Endodermal cell (in vitro differentiated cells): Measurements from ENCODE around the gene MSLN. TPM values are rescaled to one million over a fixed set of nuclear protein-coding genes. Genes with fewer than 3 reads are reported as not detected.

Source experiments
- DNase-seq: peaks from one replicate; pipeline ENCODE4 v3.0.0-alpha.2; 2017
- H3K27ac ChIP-seq: 2 replicates; pipeline ENCODE4 v1.5.1; 2013; ENCODE audit warnings: mild to moderate bottlenecking, low read depth, low read length, moderate library complexity
- H3K27me3 ChIP-seq: 2 replicates; pipeline ENCODE4 v1.6.1; 2013; ENCODE audit warnings: mild to moderate bottlenecking, low read length, moderate library complexity; ENCODE audit not compliant: insufficient read depth, control insufficient read depth, poor library complexity, severe bottlenecking
- H3K36me3 ChIP-seq: 2 replicates; pipeline ENCODE4 v1.7.0; 2013; ENCODE audit warnings: mild to moderate bottlenecking, low read length, moderate library complexity; ENCODE audit not compliant: control insufficient read depth, insufficient read depth
- H3K4me1 ChIP-seq: one replicate; pipeline ENCODE4 v1.7.0; 2013; ENCODE audit warnings: low read length; ENCODE audit not compliant: control insufficient read depth, insufficient read depth
- H3K4me3 ChIP-seq: 2 replicates; pipeline ENCODE4 v1.5.1; 2013; ENCODE audit warnings: mild to moderate bottlenecking, low read length, moderate library complexity
- H3K9ac ChIP-seq: 2 replicates; pipeline ENCODE4 v1.6.1; 2013; ENCODE audit warnings: mild to moderate bottlenecking, low read length, moderate library complexity; ENCODE audit not compliant: poor library complexity, severe bottlenecking; ENCODE audit errors: extremely low read depth
- H3K9me3 ChIP-seq: 2 replicates; pipeline ENCODE4 v1.6.1; 2013; ENCODE audit warnings: mild to moderate bottlenecking, low read length, moderate library complexity; ENCODE audit not compliant: control insufficient read depth
- H3K27ac Mint-ChIP-seq: 2 replicates; pipeline ENCODE4 v1.8.0; 2020; ENCODE audit warnings: mixed read lengths
- H3K27me3 Mint-ChIP-seq: 2 replicates; pipeline ENCODE4 v1.8.0; 2021; ENCODE audit warnings: mild to moderate bottlenecking, mixed read lengths; ENCODE audit not compliant: insufficient read depth
- H3K36me3 Mint-ChIP-seq: 2 replicates; pipeline ENCODE4 v1.8.0; 2020; ENCODE audit warnings: low read depth, mixed read lengths
- H3K4me1 Mint-ChIP-seq: 2 replicates; pipeline ENCODE4 v1.8.0; 2020; ENCODE audit warnings: mixed read lengths
- H3K4me3 Mint-ChIP-seq: 2 replicates; pipeline ENCODE4 v1.8.0; 2020; ENCODE audit warnings: mild to moderate bottlenecking, moderate library complexity, mixed read lengths
- H3K9me3 Mint-ChIP-seq: 2 replicates; pipeline ENCODE4 v1.8.0; 2020; ENCODE audit warnings: mild to moderate bottlenecking, mixed read lengths
- CTCF ChIP-seq: fragments of 200-600 bp; sonication (generic); conservative IDR thresholded peaks from 2 replicates; pipeline ENCODE4 v1.5.0; 2021; ENCODE audit warnings: antibody characterized with exemption, mild to moderate bottlenecking
- WGBS, 2 experiments: methylation state at CpG; one replicate each; pipeline versions ENCODE4 v1.1.5 to v1.1.7; 2013; ENCODE audit warnings: missing lambda C conversion rate in 2 of 2, mixed read lengths in 1 of 2; ENCODE audit not compliant: insufficient coverage in 1 of 2, insufficient read length in 1 of 2; 5-methylcytosine and 5-hydroxymethylcytosine counted together
- total RNA-seq, 2 donors: library from RNA; stranded (reverse); fragmentation: NEBNext Ultra II Directional in 1 of 2; extraction: Animal tissue kit (Norgen Biotek cat#: 25700) in 1 of 2; gene quantifications; 2 replicates in 1 of 2; 3 replicates in 1 of 2; pipeline ENCODE4 v1.2.1, GENCODE V29; 2021

Gene MSLN
- total RNA-seq, 2 donors from 2014 or later, result 0.42 to 0.86 TPM

- Mint-ChIP-seq H3K36me3 (no peaks in the 10 kb centered on the region), H3K4me1 (peaks cover 9% of the 10 kb centered on the region), H3K9me3 (no peaks in the 10 kb centered on the region), H3K27ac (peak overlapping the region; percentile 84), H3K27me3 (peaks cover 8% of the 10 kb centered on the region), H3K4me3 (peak overlapping the region; percentile 67)
- 34 to 38% methylated on average over 4 to 16 of the region's 16 CpGs for WGBS, 2 experiments
- peak overlapping the region; percentile 59 for H3K9ac ChIP-seq
- H3K4me3 ChIP-seq, result peak overlapping the region; percentile 87
- TF ChIP-seq CTCF, result no peak
- H3K27ac ChIP-seq, result peak overlapping the region; percentile 76
- peaks cover 8% of the 10 kb centered on the region for H3K27me3 ChIP-seq
- peaks cover 8% of the 10 kb centered on the region for H3K4me1 ChIP-seq
- peak; percentile 63 for DNase-seq
- no peaks in the 10 kb centered on the region for H3K36me3 ChIP-seq
- no peaks in the 10 kb centered on the region for H3K9me3 ChIP-seq
Measured at GRCh38 chr16:719815-720446, 40.6 kb upstream of the MSLN start.

GRCh38 chr16:720447-720989, 40.0 kb upstream of the MSLN start:
- no peaks in the 10 kb centered on the region for H3K36me3 ChIP-seq
- H3K4me1 Mint-ChIP-seq, result peaks cover 9% of the 10 kb centered on the region
- H3K9me3 ChIP-seq, result no peaks in the 10 kb centered on the region
- peaks cover 8% of the 10 kb centered on the region for H3K4me1 ChIP-seq
- H3K36me3 Mint-ChIP-seq, result no peaks in the 10 kb centered on the region
- DNase-seq, result peak; percentile 88
- peak overlapping the region; percentile 88 for H3K27ac ChIP-seq
- 0% methylated on average over 12 to 38 of the region's 38 CpGs for WGBS, 2 experiments
- TF ChIP-seq CTCF, result peak; percentile 29
- H3K27ac Mint-ChIP-seq, result peak overlapping the region; percentile 84
- peak overlapping the region; percentile 67 for H3K4me3 Mint-ChIP-seq
- H3K27me3 Mint-ChIP-seq, result peaks cover 13% of the 10 kb centered on the region
- H3K27me3 ChIP-seq, result peaks cover 9% of the 10 kb centered on the region
- peak overlapping the region; percentile 59 for H3K9ac ChIP-seq
- H3K9me3 Mint-ChIP-seq, result no peaks in the 10 kb centered on the region
- peak overlapping the region; percentile 87 for H3K4me3 ChIP-seq

GRCh38 chr16:720990-721764, 39.4 kb upstream of the MSLN start, which contains the start of gene ANTKMT:
Gene ANTKMT, plus strand, starts transcription at chr16:721146. Its CDS starts 129 bp downstream, at chr16:721275.
- 11 to 12% methylated on average over 45 to 106 of the region's 106 CpGs for WGBS, 2 experiments
- no peaks in the 10 kb centered on the region for H3K9me3 ChIP-seq
- H3K9ac ChIP-seq, result peak within 1 kb of the TSS; percentile 59
- no peaks in the 10 kb centered on the region for H3K36me3 ChIP-seq
- peak within 1 kb of the TSS; percentile 88 for H3K27ac ChIP-seq
- peak within 1 kb of the TSS; percentile 87 for H3K4me3 ChIP-seq
- peaks cover 8% of the 10 kb centered on the region for H3K4me1 ChIP-seq
- Mint-ChIP-seq H3K27ac (peak within 1 kb of the TSS; percentile 84), H3K4me1 (peaks cover 5% of the 10 kb centered on the region), H3K27me3 (peaks cover 15% of the 10 kb centered on the region), H3K9me3 (no peaks in the 10 kb centered on the region), H3K4me3 (peak within 1 kb of the TSS; percentile 67), H3K36me3 (no peaks in the 10 kb centered on the region)
- H3K27me3 ChIP-seq, result peaks cover 11% of the 10 kb centered on the region
- TF ChIP-seq CTCF, result no peak
- peak; percentile 96 for DNase-seq
